Sigmoid colon (tissue), 4 donors: ENCODE results near the gene COL15A1.

Source experiments
- EP300 ChIP-seq, 4 donors: sonication (generic); formaldehyde crosslinking; IDR thresholded peaks; one replicate each; pipeline ENCODE4 v1.6.1; 2017; ENCODE audit warnings: antibody characterized with exemption in 4 of 4
- TF ChIP-seq, protein P1 (sequence below), 4 experiments: fragments of 450-650 bp in 3 of 4; fragments of 200-600 bp in 1 of 4; IDR thresholded peaks; one replicate each; pipeline ENCODE4 v1.5.1; 2016 to 2019; ENCODE audit warnings: antibody characterized with exemption in 4 of 4, mild to moderate bottlenecking in 3 of 4, moderate library complexity in 2 of 4

DNA sequence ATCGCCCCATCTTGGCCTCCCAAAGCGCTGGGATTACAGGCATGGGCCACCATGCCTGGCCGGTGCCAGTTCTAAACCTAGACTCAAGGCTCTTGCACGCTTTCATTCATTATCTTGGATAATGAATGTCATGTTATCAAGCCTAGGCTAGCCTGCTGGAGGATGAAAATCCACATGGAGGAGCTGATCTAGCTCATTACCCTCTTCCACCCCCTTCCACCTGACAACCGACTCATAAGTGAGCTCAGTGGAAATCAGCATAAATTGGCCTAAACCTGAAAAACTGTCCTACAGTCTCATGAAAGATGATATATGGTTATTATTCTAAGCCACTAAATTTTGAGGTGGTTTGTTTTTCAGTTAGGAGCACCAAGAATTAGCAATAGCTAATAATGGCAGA, 157.6 kb downstream of the COL15A1 start:
- TF ChIP-seq, protein P1, sequence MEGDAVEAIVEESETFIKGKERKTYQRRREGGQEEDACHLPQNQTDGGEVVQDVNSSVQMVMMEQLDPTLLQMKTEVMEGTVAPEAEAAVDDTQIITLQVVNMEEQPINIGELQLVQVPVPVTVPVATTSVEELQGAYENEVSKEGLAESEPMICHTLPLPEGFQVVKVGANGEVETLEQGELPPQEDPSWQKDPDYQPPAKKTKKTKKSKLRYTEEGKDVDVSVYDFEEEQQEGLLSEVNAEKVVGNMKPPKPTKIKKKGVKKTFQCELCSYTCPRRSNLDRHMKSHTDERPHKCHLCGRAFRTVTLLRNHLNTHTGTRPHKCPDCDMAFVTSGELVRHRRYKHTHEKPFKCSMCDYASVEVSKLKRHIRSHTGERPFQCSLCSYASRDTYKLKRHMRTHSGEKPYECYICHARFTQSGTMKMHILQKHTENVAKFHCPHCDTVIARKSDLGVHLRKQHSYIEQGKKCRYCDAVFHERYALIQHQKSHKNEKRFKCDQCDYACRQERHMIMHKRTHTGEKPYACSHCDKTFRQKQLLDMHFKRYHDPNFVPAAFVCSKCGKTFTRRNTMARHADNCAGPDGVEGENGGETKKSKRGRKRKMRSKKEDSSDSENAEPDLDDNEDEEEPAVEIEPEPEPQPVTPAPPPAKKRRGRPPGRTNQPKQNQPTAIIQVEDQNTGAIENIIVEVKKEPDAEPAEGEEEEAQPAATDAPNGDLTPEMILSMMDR (IDR thresholded peaks at IDR 0.05): no peak
- no peak for TF ChIP-seq EP300 (IDR thresholded peaks at IDR 0.05)
